HUES64 (cell line): Measurements from ENCODE around the gene PKD1L1.

Source experiments
- H3K27ac ChIP-seq: 2 replicates; pipeline ENCODE4 v1.7.0; 2013; ENCODE audit warnings: low read depth, low read length, inconsistent platforms
- H3K27me3 ChIP-seq: 2 replicates; pipeline ENCODE4 v1.6.1; 2013; ENCODE audit warnings: mild to moderate bottlenecking, low read length; ENCODE audit not compliant: insufficient read depth
- H3K36me3 ChIP-seq: 2 replicates; pipeline ENCODE4 v1.6.1; 2013; ENCODE audit warnings: mild to moderate bottlenecking, low read length; ENCODE audit not compliant: insufficient read depth
- H3K4me1 ChIP-seq: 2 replicates; pipeline ENCODE4 v1.6.1; 2013; ENCODE audit warnings: mild to moderate bottlenecking, low read length, moderate library complexity; ENCODE audit not compliant: insufficient read depth
- H3K4me3 ChIP-seq: 2 replicates; pipeline ENCODE4 v1.5.1; 2013; ENCODE audit warnings: mild to moderate bottlenecking, low read length, moderate library complexity
- H3K9ac ChIP-seq: 2 replicates; pipeline ENCODE4 v1.6.1; 2013; ENCODE audit warnings: mild to moderate bottlenecking, low read depth, low read length
- H3K9me3 ChIP-seq: 2 replicates; pipeline ENCODE4 v1.6.1; 2013; ENCODE audit warnings: low read depth, low read length; ENCODE audit not compliant: insufficient read depth
- WGBS: fragments of 150-250, 120-280 bp; methylation state at CpG from one replicate; pipeline ENCODE4 v1.1.7; 2013; ENCODE audit warnings: missing lambda C conversion rate; 5-methylcytosine and 5-hydroxymethylcytosine counted together

Gene PKD1L1

DNA sequence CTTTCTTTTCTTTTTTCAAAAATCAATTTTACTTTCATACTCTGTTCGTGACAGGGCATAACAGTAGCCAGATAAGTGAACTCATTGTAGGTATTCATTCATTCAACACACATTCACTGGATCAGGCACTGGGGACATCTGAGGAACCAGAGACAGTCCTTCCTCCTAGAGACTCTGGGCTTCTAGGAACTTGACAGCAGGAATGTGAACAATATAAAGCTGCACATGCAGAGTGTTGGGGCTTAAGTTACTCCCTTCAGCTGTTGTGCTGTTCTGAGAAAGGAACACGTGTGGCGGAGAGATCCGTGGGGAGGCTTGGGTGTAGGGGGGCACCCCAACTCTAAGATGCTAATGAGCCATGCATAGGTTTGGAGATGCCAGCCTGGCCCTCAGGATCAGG, 120.4 kb downstream of the PKD1L1 start:
- Histone ChIP-seq H3K36me3 (no peaks in the 10 kb centered on the region), H3K9ac (no peak overlapping the region), H3K27me3 (no peaks in the 10 kb centered on the region), H3K4me3 (no peak overlapping the region), H3K9me3 (no peaks in the 10 kb centered on the region), H3K4me1 (no peaks in the 10 kb centered on the region), H3K27ac (no peak overlapping the region)
- 96% methylated on average over 4 of the region's 4 CpGs for WGBS

DNA sequence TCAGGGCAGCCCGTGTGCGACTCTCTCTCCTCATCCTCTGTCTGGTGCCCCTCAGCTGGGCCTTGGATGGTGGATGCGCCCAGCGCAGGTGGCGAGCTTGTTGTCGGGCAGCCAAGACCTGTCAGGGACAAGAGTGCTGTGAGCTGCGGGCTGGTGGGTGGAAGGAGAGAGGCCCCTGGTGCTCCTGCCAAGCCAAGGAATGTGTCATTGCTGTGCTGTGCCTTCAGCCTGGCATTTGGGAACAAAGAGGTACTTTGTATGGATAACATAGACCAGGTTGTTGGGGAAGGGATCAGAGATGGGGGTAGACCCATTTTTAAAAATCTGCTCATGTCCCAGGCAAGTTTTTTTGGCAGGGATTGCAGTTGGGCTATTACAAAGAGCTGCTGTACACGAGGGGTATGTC, 120.9 kb downstream of the PKD1L1 start:
- no peaks in the 10 kb centered on the region for H3K36me3 ChIP-seq
- WGBS = 95% methylated on average over 8 of the region's 8 CpGs

DNA sequence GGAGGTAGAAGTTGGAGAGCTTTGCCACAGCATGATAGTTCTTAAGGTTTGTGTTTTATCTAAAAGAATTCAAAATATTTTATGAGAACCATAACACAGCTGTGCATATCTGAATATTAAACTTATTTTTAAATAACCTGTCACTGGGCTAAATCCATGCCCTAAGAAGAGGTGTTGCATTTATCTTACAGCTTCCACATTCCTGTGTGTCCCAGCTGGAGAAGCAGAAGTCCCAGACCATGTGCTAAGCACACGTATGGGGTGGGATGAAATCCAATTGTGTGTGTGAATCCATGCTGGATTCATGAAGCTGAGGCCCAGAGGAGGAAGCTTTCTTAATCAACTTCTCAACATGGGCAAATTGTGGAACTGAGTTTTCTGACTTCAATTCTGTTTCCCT, 121.5 kb downstream of the PKD1L1 start:
- no peaks in the 10 kb centered on the region for H3K36me3 ChIP-seq
- no peaks in the 10 kb centered on the region for H3K4me1 ChIP-seq
- no peak overlapping the region for H3K4me3 ChIP-seq
- 100% methylated on average over 1 of the region's 1 CpG for WGBS
- no peak overlapping the region for H3K27ac ChIP-seq
- no peaks in the 10 kb centered on the region for H3K9me3 ChIP-seq
- H3K27me3 ChIP-seq = no peaks in the 10 kb centered on the region
- no peak overlapping the region for H3K9ac ChIP-seq

More for the DNA sequence above, 120.9 kb downstream of the PKD1L1 start:
- Histone ChIP-seq H3K9me3 (no peaks in the 10 kb centered on the region), H3K4me3 (no peak overlapping the region), H3K27ac (no peak overlapping the region), H3K9ac (no peak overlapping the region), H3K4me1 (no peaks in the 10 kb centered on the region), H3K27me3 (no peaks in the 10 kb centered on the region)

DNA sequence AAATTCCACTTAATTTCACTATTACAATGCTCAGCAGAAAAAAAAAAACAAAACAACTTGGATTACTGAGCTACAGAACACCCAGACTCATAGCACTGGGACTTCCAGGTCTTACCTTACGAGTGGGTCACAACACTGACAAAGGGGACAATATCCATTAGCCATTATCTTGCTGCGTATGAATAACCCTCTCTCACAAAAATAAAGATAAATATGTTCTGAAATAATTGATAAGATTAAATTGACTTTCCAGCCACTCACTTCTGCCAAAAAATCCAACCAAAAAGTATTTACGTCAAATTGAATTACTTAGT, 128.7 kb downstream of the PKD1L1 start:
- WGBS = 98% methylated on average over 2 of the region's 3 CpGs
- no peak overlapping the region for H3K4me3 ChIP-seq
- no peaks in the 10 kb centered on the region for H3K27me3 ChIP-seq
- no peak overlapping the region for H3K9ac ChIP-seq
- H3K36me3 ChIP-seq = no peaks in the 10 kb centered on the region
- no peaks in the 10 kb centered on the region for H3K9me3 ChIP-seq
- no peaks in the 10 kb centered on the region for H3K4me1 ChIP-seq
- no peak overlapping the region for H3K27ac ChIP-seq

DNA sequence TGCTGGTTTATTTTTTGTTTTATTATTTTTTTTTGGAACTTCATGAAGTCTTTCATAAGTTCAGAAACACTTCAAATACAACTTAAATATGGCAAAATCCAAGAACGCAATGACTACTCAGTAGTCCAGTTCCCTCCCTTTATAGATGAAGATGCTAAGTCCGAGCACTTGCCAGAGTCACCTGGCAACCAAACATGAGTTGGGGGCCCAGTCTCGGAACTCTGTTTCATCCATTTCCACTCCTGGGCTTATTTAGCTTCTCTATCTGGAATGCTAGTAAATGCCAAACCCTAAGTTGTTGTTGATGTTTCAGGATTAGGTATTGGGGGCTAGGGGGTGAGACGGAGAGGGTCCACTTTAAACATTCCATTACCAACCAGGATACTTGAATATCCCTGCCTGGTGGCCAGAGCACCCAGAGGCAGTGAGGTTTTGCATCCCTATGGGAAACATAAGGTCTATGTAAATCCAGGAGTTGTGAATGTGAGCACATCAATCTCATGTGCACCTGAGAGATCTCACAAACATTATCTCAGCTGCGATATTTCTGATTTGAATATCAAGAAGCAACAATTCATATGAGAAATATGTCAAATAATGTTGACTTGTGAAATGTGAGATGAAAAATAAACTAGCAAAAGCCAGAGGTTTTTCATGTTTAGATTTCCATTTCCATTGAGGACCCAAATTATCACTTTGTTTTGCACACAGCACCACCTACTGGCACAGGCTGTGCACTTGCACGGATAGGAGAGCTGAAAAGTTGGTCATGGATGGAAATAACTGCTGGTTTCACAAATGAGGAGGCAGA, 129.3 kb downstream of the PKD1L1 start:
- H3K9ac ChIP-seq = no peak overlapping the region
- H3K27ac ChIP-seq = no peak overlapping the region
- H3K4me1 ChIP-seq = no peaks in the 10 kb centered on the region
- H3K4me3 ChIP-seq = no peak overlapping the region
- no peaks in the 10 kb centered on the region for H3K27me3 ChIP-seq
- no peaks in the 10 kb centered on the region for H3K9me3 ChIP-seq
- no peaks in the 10 kb centered on the region for H3K36me3 ChIP-seq
- 79% methylated on average over 5 of the region's 6 CpGs for WGBS

DNA sequence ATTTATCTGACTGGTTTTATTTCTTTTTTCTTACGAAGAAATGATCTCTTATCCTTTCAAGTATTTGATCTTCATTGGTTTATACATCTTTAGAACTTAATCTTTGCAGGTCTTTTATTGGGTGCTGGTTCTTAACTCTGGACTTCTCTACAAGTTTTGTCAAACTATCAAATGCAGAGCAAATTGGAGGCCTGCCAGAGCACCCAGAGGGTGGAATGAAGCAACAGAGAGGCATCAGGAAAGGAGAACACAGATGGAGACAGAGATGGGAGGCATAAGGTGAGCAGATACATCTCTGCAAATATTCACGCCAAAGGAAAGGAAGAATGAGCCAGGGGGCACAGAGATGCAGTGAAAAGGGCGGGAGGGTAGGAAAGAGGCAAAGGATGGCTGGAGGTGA, 130.3 kb downstream of the PKD1L1 start:
- Histone ChIP-seq H3K4me3 (no peak overlapping the region), H3K9me3 (no peaks in the 10 kb centered on the region), H3K9ac (no peak overlapping the region), H3K27ac (no peak overlapping the region), H3K36me3 (no peaks in the 10 kb centered on the region), H3K27me3 (no peaks in the 10 kb centered on the region), H3K4me1 (no peaks in the 10 kb centered on the region)
- 86% methylated on average over 2 of the region's 3 CpGs for WGBS

DNA sequence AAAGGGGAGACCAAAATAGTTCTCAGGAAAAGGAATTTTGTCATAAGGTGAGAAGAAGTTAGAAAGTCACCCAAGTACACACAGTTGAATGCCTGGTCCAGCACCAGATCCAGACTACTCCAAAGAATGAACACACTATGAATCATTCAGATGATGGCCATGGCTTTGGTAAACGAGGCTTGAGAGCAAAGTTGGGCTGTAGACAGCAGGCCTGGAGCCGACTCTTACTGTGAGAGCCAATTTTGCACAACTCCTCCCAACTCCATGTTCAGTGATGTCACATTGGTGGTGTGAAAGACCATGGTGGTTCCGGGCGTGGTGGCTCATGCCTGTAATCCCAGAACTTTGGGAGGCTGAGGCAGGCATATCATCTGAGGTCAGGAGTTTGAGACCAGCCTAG, 131.6 kb downstream of the PKD1L1 start:
- 91% methylated on average over 4 of the region's 4 CpGs for WGBS

DNA sequence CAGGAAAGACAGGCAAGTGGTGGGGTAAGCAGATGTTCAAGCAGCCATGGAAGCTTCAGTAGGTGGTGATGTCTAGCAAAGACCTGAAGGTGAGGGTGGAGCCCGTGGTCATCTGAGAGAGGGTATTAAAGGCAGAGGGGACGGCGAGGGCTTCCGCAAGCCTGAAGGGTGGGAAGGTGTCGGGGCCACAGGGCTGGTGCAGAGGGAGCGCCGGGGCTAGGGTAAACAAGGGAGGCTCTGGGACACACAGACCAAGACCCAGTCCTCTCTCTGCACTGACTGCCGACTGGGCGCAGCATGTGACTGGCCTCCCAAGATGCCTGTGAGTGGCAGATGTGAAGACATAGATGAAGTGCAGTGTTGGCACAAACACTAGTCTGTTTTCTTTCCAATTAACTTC, 132.4 kb downstream of the PKD1L1 start:
- Histone ChIP-seq H3K9ac (no peak overlapping the region), H3K27me3 (no peaks in the 10 kb centered on the region), H3K27ac (no peak overlapping the region), H3K4me3 (no peak overlapping the region), H3K9me3 (no peaks in the 10 kb centered on the region), H3K4me1 (no peaks in the 10 kb centered on the region), H3K36me3 (no peaks in the 10 kb centered on the region)
- 94% methylated on average over 9 of the region's 9 CpGs for WGBS

More for the DNA sequence above, 131.6 kb downstream of the PKD1L1 start:
- H3K9ac ChIP-seq = no peak overlapping the region
- H3K27me3 ChIP-seq = no peaks in the 10 kb centered on the region
- no peak overlapping the region for H3K4me3 ChIP-seq
- no peaks in the 10 kb centered on the region for H3K36me3 ChIP-seq
- no peaks in the 10 kb centered on the region for H3K9me3 ChIP-seq
- H3K27ac ChIP-seq = no peak overlapping the region
- no peaks in the 10 kb centered on the region for H3K4me1 ChIP-seq

DNA sequence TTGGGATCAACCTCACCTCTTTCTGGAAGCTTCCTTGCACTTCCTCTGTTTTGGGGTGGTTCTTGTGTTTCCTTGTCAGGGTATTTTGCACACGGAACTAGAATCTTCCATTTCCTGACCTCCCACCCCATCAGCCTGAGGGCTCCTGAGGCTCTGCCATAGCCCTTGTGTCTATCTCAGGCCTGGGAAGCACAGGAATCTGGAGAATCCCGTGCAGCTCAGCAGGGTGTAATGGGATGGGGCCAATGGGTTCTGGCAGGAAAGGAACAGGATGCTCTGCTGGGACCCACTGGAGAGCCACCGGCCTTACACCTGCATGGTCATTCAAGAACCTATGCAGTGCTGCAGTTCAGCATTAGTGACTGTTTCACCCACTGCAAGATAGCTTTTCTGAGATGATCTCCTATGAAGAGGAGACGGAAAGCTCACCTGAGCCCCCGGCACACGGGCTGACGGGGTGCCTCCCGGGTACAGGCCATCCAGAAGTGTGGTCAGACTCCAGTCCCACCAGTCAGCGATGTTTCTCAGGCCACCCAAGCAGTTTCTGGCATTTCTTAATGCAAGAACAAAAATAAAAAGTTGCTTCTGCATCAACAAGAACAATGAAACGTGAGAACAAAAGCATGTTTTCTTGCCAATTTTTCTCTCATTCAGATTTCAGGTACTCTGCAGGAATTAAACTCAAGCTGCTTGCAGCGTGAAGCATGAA, 133.2 kb downstream of the PKD1L1 start:
- Histone ChIP-seq H3K9ac (no peak overlapping the region), H3K27me3 (no peaks in the 10 kb centered on the region), H3K4me3 (no peak overlapping the region), H3K36me3 (no peaks in the 10 kb centered on the region), H3K4me1 (no peaks in the 10 kb centered on the region), H3K27ac (no peak overlapping the region), H3K9me3 (no peaks in the 10 kb centered on the region)
- WGBS = 78% methylated on average over 11 of the region's 11 CpGs

DNA sequence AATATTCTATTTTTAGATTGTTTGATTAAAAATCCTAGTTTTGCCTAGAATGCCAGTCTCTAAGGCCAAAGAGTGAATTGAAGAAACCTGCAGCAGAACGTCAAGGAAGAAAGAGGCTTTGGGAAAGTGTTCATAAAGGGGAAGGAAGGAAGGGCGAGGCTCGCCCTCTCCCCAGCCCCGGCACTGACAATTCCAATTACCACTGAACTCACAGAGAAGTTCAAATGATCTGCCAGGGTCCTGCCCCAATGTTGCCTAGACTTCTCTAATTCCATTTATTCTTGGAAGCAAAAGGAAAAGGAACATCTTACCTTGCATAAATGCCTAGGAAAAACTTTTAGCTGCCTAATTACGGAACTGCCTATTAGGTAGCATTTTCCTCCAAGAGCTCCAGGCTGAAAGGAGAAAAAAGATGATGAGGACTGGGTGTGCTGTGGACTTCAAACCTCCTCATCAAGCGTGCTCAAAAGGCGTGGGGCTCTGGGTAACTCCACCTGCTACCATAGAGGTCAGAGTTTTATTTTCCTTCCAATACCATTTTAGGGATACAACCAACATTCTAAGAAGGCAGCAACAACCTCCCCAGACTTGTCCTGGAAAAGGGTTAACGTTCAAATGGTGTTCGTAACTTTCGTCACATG, 134.5 kb downstream of the PKD1L1 start:
- no peak overlapping the region for H3K4me3 ChIP-seq
- H3K4me1 ChIP-seq = no peaks in the 10 kb centered on the region
- WGBS = 87% methylated on average over 10 of the region's 10 CpGs
- H3K27me3 ChIP-seq = no peaks in the 10 kb centered on the region
- H3K9me3 ChIP-seq = no peaks in the 10 kb centered on the region
- no peak overlapping the region for H3K9ac ChIP-seq
- H3K36me3 ChIP-seq = no peaks in the 10 kb centered on the region
- no peak overlapping the region for H3K27ac ChIP-seq

DNA sequence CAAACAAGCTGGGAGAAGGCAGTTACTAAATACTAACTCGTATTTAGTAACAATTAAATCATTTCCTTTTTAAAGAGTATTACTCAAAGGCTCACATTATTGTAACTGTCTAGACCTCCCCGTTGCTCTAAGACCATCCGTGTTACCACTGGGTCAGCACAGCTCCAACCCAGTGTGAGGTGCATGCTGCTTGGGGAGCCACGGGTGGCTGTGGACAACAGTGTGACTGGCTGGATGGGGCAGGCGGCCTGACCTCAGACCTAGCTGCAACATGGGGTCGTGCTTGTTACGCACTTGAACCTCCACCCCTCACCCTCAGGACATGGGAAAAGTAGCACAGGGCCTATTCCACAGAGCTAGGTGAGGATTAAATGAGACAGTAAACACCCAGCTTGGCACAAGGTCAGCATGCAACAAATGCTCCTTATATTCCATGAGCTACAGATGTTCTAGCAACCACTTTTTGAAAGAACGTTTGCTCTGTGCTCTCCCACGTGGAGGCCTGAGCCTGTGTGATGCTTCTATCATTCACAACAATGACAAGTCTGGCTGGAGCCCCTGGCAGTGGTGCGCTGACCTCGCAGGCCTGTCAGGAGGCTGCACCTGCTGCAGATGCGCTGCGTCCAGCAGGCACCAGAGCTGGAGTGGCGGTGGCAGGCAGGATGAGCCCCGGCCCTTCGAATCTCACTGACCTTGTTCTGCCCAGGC, 135.7 kb downstream of the PKD1L1 start:
- H3K27me3 ChIP-seq = no peaks in the 10 kb centered on the region
- no peaks in the 10 kb centered on the region for H3K36me3 ChIP-seq
- H3K9ac ChIP-seq = no peak overlapping the region
- WGBS = 94% methylated on average over 16 of the region's 16 CpGs
- no peaks in the 10 kb centered on the region for H3K4me1 ChIP-seq
- no peak overlapping the region for H3K27ac ChIP-seq
- H3K4me3 ChIP-seq = no peak overlapping the region
- H3K9me3 ChIP-seq = no peaks in the 10 kb centered on the region
